IMR-90 (cell line): ENCODE data around the gene PCK2. TPM values are rescaled to one million over a fixed set of nuclear protein-coding genes. Genes with fewer than 3 reads are reported as not detected.

Experiments used
- ATAC-seq: fragments of 200-7000 bp; cut with Tn5 transposase; 2 replicates; pipeline ENCODE4 v1.9.1; 2020; ENCODE audit warnings: low read depth, mild to moderate bottlenecking, moderate library complexity
- BruUV-seq: library from RNA; stranded (reverse); fragments of 400-500 nt; replicated peaks from 2 replicates; lab custom pipeline; 2021; lab: Mats Ljungman, UMichigan
- CTCF ChIA-PET: fragments of 300-600 bp; formaldehyde crosslinking; extraction: SDS; loops from one replicate; lab custom pipeline; 2021; ENCODE audit warnings: antibody characterized with exemption; lab: Yijun Ruan, JAX
- POLR2A ChIA-PET: fragments of 300-600 bp; sonication (Branson Sonifier 250); formaldehyde crosslinking; loops from one replicate; lab custom pipeline; 2022; ENCODE audit warnings: antibody characterized with exemption; ENCODE audit not compliant: unreplicated experiment; lab: Charles Lee
- DNase-seq: peaks from one replicate; pipeline ENCODE4 v3.0.0; 2013
- H2AFZ ChIP-seq: replicated peaks from 2 replicates; pipeline ENCODE3; 2013; ENCODE audit warnings: low read length, mild to moderate bottlenecking; ENCODE audit not compliant: poor library complexity
- H2AK5ac ChIP-seq: 2 replicates; pipeline ENCODE4 v1.6.1; 2013; ENCODE audit warnings: low read depth, low read length, inconsistent platforms
- H2AK9ac ChIP-seq: replicated peaks from 2 replicates; pipeline ENCODE3; 2013; ENCODE audit warnings: mild to moderate bottlenecking, low read depth, low read length, moderate library complexity; ENCODE audit not compliant: poor library complexity
- H2BK120ac ChIP-seq: 2 replicates; pipeline ENCODE4 v1.6.1; 2013; ENCODE audit warnings: low read depth, low read length, inconsistent platforms
- H2BK15ac ChIP-seq: 3 replicates; pipeline ENCODE4 v1.6.1; 2013; ENCODE audit warnings: low read depth, low read length, inconsistent platforms
- H2BK20ac ChIP-seq: 2 replicates; pipeline ENCODE4 v1.6.1; 2013; ENCODE audit warnings: low read depth, mild to moderate bottlenecking, inconsistent platforms, low read length, moderate library complexity
- H2BK5ac ChIP-seq: 2 replicates; pipeline ENCODE4 v1.6.1; 2013; ENCODE audit warnings: mild to moderate bottlenecking, low read depth, low read length, inconsistent platforms; ENCODE audit not compliant: poor library complexity, severe bottlenecking
- H3K14ac ChIP-seq: replicated peaks from 2 replicates; pipeline ENCODE4 v1.6.1; 2013; ENCODE audit warnings: low read depth, low read length, inconsistent platforms
- H3K18ac ChIP-seq: 2 replicates; pipeline ENCODE4 v1.6.1; 2013; ENCODE audit warnings: low read depth, low read length, control low read depth
- H3K23ac ChIP-seq: 2 replicates; pipeline ENCODE4 v1.6.1; 2013; ENCODE audit warnings: low read depth, low read length, inconsistent platforms
- H3K27ac ChIP-seq: 2 replicates; pipeline ENCODE4 v1.5.1; 2013; ENCODE audit warnings: mild to moderate bottlenecking, control low read depth, low read length; ENCODE audit not compliant: insufficient read depth
- H3K27me3 ChIP-seq: 2 replicates; pipeline ENCODE4 v1.6.1; 2013; ENCODE audit warnings: low read length; ENCODE audit not compliant: control insufficient read depth, insufficient read depth
- H3K36me3 ChIP-seq: 2 replicates; pipeline ENCODE4 v1.6.1; 2013; ENCODE audit warnings: low read length, mixed read lengths; ENCODE audit not compliant: control insufficient read depth, insufficient read depth
- H3K4ac ChIP-seq: 2 replicates; pipeline ENCODE4 v1.6.1; 2013; ENCODE audit warnings: low read depth, low read length, inconsistent platforms
- H3K4me1 ChIP-seq: 2 replicates; pipeline ENCODE4 v1.6.1; 2013; ENCODE audit warnings: low read length, mixed read lengths; ENCODE audit not compliant: control insufficient read depth, insufficient read depth
- H3K4me2 ChIP-seq: 2 replicates; pipeline ENCODE4 v1.6.1; 2013; ENCODE audit warnings: low read depth, mild to moderate bottlenecking, control low read depth, low read length, moderate library complexity
- H3K4me3 ChIP-seq: 2 replicates; pipeline ENCODE4 v1.5.1; 2013; ENCODE audit warnings: low read depth, mild to moderate bottlenecking, control low read depth, low read length, moderate library complexity; ENCODE audit not compliant: insufficient read depth
- H3K56ac ChIP-seq: 2 replicates; pipeline ENCODE4 v1.6.1; 2013; ENCODE audit warnings: low read length, inconsistent platforms; ENCODE audit not compliant: insufficient read depth; ENCODE audit errors: extremely low read depth
- H3K79me1 ChIP-seq, 2 experiments: 2 replicates each; pipeline ENCODE4 v1.6.1; 2013; ENCODE audit warnings: low read length in 2 of 2, inconsistent platforms in 1 of 2, low read depth in 1 of 2
- H3K9ac ChIP-seq: 2 replicates; pipeline ENCODE4 v1.6.1; 2013; ENCODE audit warnings: low read depth, low read length, control low read depth
- H3K9me1 ChIP-seq: 2 replicates; pipeline ENCODE4 v1.6.1; 2013; ENCODE audit warnings: low read length, inconsistent platforms; ENCODE audit not compliant: insufficient read depth
- H3K9me3 ChIP-seq: 2 replicates; pipeline ENCODE4 v1.6.1; 2013; ENCODE audit warnings: low read length; ENCODE audit not compliant: control insufficient read depth, insufficient read depth
- H4K20me1 ChIP-seq: 2 replicates; pipeline ENCODE4 v1.6.1; 2013; ENCODE audit warnings: low read length, inconsistent platforms; ENCODE audit not compliant: insufficient read depth
- H4K5ac ChIP-seq: 2 replicates; pipeline ENCODE4 v1.6.1; 2013; ENCODE audit warnings: mild to moderate bottlenecking, low read depth, low read length, control low read depth
- H4K8ac ChIP-seq, 2 experiments: 2 replicates each; pipeline ENCODE4 v1.6.1; 2013; ENCODE audit warnings: low read depth in 2 of 2, low read length in 2 of 2, control low read depth in 1 of 2, inconsistent platforms in 1 of 2
- H4K91ac ChIP-seq: 2 replicates; pipeline ENCODE4 v1.6.1; 2013; ENCODE audit warnings: low read depth, low read length, inconsistent platforms; ENCODE audit not compliant: insufficient read depth
- BHLHE40 ChIP-seq: fragments of 150-350 bp; IDR thresholded peaks from 2 replicates; pipeline ENCODE4 v1.6.1; 2016; ENCODE audit warnings: mild to moderate bottlenecking, low read depth, low read length
- CEBPB ChIP-seq: IDR thresholded peaks from 2 replicates; pipeline ENCODE4 v1.6.1; 2012; ENCODE audit warnings: low read depth, low read length, improper control_type of control experiment
- CHD1 ChIP-seq: IDR thresholded peaks from 2 replicates; pipeline ENCODE4 v1.6.1; 2012; ENCODE audit warnings: low read depth, low read length, improper control_type of control experiment
- FOS ChIP-seq: fragments of 150-350 bp; IDR thresholded peaks from 2 replicates; pipeline ENCODE4 v1.6.1; 2016; ENCODE audit warnings: low read depth, low read length
- MAZ ChIP-seq: IDR thresholded peaks from 2 replicates; pipeline ENCODE4 v1.6.1; 2012; ENCODE audit warnings: low read depth, mild to moderate bottlenecking, low read length, improper control_type of control experiment, moderate library complexity, borderline replicate concordance
- NFE2L2 ChIP-seq: fragments of 150-350 bp; IDR thresholded peaks from 2 replicates; pipeline ENCODE4 v1.6.1; 2016; ENCODE audit warnings: low read depth, mild to moderate bottlenecking, low read length
- RCOR1 ChIP-seq: IDR thresholded peaks from 2 replicates; pipeline ENCODE4 v1.6.1; 2012; ENCODE audit warnings: mild to moderate bottlenecking, low read length, improper control_type of control experiment; ENCODE audit not compliant: insufficient replicate concordance
- RFX5 ChIP-seq: IDR thresholded peaks from 2 replicates; pipeline ENCODE4 v1.8.0; 2012; ENCODE audit warnings: low read depth, mild to moderate bottlenecking, low read length, moderate library complexity
- WGBS, 2 experiments: methylation state at CpG; one replicate each; pipeline versions ENCODE4 v1.1.5 to v1.1.7; 2013; ENCODE audit warnings: missing lambda C conversion rate in 2 of 2; ENCODE audit not compliant: insufficient read length in 1 of 2; ENCODE audit errors: extremely low coverage in 2 of 2; 5-methylcytosine and 5-hydroxymethylcytosine counted together
- dilution Hi-C: fragments of 300-500 bp; cut with HindIII; formaldehyde crosslinking; loops from one replicate; pipeline ENCODE4 v1.14.3; 2018; ENCODE audit warnings: low sequenced_read_pairs; ENCODE audit not compliant: unreplicated experiment
- in situ Hi-C: fragments of 300-500 bp; cut with MboI; formaldehyde crosslinking; loops from 3 replicates; pipeline ENCODE4 v1.14.3; 2019; ENCODE audit warnings: low sequenced_read_pairs, inconsistent platforms, mixed read lengths
- intact Hi-C: fragments of 100-400 bp; cut with micrococcal nuclease; formaldehyde crosslinking; loops from 2 replicates; pipeline ENCODE4 v1.10.0; 2022
- polyA plus RNA-seq, 3 experiments: library from polyadenylated mRNA; depleted of rRNA; stranded (reverse); fragments of >200 nt; gene quantifications; 2 replicates each; pipeline ENCODE4 v1.2.3, GENCODE V29; 2012; ENCODE audit warnings: low replicate concordance in 1 of 3
- total RNA-seq: library from RNA; depleted of rRNA; stranded (reverse); fragments of >200 nt; gene quantifications from 2 replicates; pipeline ENCODE4 v1.2.3, GENCODE V29; 2012
- TF ChIP-seq, protein P1 (sequence below): fragments of 150-350 bp; IDR thresholded peaks from 2 replicates; pipeline ENCODE4 v1.6.1; 2017; ENCODE audit warnings: mild to moderate bottlenecking, antibody characterized with exemption, low read length, low read depth
- TF ChIP-seq, protein P2 (sequence below): conservative IDR thresholded peaks from 2 replicates; pipeline ENCODE4 v1.5.1; 2012; ENCODE audit warnings: mild to moderate bottlenecking, low read depth, low read length, improper control_type of control experiment

PCK2 gene
- total and polyA plus RNA-seq, 2 of the 4 experiments (the other 2 are of a cell fraction), result 13.4 to 29.4 TPM

DNA sequence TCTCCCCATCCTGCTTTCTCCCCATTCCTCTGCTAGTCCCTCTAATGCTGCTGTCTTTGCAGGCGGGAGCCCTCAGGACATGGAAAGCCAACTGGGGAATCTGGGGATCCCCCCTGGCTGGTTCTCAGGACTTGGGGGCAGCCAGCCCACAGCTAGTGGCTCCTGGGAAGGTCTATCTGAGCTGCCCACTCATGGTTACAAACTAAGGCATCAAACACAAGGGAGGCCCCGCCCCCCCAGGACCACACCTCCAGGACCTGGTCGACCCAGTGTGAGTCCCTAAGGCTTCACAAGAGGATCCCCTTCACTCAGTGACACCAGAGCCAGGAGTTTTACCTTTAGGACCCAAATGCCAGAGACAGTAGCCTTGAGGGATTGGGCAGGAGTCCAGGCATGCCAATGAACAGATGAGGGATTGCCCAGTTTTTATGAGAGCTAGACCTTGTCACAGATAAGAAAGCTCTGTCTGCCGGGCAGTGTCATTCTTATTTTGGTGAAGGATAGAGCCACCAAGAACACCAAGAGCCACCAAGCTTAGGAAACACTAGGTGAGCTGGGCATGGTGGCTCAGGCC lies 30.8 kb upstream of the PCK2 start:
- Histone ChIP-seq H4K5ac (no peak overlapping the region), H2BK20ac (no peak overlapping the region), H2AK5ac (no peak overlapping the region), H2BK15ac (no peak overlapping the region), H2BK5ac (no peak overlapping the region), H3K23ac (no peak overlapping the region), H3K4me2 (no peak overlapping the region), H3K9me1 (no peaks in the 10 kb centered on the region), H3K27me3 (peaks cover 37% of the 10 kb centered on the region; the same call in 1 of the 2 replicates), H3K9ac (no peak overlapping the region), H2AFZ (no peak overlapping the region), H4K8ac (no peak overlapping the region), H3K56ac (no peak overlapping the region), H3K4me3 (no peak overlapping the region), H4K20me1 (no peaks in the 10 kb centered on the region), H3K4me1 (no peaks in the 10 kb centered on the region), H3K36me3 (no peaks in the 10 kb centered on the region), H2AK9ac (no peak overlapping the region), H2BK120ac (no peak overlapping the region), H3K4ac (no peak overlapping the region), H3K27ac (no peak overlapping the region), H4K91ac (no peak overlapping the region), H3K9me3 (no peaks in the 10 kb centered on the region), H3K14ac (no peak overlapping the region), H3K18ac (no peak overlapping the region), H3K79me1 (no peaks in the 10 kb centered on the region)
- CTCF ChIA-PET, result no interaction called here
- POLR2A ChIA-PET, result no interaction called here
- in situ Hi-C loops (no loop called here), intact Hi-C loops (no loop called here), dilution Hi-C loops (no loop called here)
- no peak for DNase-seq
- no TSS peak for BruUV-seq
- no peak for ATAC-seq
- TF ChIP-seq RCOR1 (no peak), CHD1 (no peak), MAZ (no peak), FOS (no peak), BHLHE40 (no peak), RFX5 (no peak), CEBPB (no peak), NFE2L2 (no peak)
- TF ChIP-seq, protein P1, sequence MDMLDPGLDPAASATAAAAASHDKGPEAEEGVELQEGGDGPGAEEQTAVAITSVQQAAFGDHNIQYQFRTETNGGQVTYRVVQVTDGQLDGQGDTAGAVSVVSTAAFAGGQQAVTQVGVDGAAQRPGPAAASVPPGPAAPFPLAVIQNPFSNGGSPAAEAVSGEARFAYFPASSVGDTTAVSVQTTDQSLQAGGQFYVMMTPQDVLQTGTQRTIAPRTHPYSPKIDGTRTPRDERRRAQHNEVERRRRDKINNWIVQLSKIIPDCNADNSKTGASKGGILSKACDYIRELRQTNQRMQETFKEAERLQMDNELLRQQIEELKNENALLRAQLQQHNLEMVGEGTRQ, result no peak
- TF ChIP-seq, protein P2, sequence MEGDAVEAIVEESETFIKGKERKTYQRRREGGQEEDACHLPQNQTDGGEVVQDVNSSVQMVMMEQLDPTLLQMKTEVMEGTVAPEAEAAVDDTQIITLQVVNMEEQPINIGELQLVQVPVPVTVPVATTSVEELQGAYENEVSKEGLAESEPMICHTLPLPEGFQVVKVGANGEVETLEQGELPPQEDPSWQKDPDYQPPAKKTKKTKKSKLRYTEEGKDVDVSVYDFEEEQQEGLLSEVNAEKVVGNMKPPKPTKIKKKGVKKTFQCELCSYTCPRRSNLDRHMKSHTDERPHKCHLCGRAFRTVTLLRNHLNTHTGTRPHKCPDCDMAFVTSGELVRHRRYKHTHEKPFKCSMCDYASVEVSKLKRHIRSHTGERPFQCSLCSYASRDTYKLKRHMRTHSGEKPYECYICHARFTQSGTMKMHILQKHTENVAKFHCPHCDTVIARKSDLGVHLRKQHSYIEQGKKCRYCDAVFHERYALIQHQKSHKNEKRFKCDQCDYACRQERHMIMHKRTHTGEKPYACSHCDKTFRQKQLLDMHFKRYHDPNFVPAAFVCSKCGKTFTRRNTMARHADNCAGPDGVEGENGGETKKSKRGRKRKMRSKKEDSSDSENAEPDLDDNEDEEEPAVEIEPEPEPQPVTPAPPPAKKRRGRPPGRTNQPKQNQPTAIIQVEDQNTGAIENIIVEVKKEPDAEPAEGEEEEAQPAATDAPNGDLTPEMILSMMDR, result no peak
- no CpG with 5 or more reads among the region's 4 CpGs for WGBS, 2 experiments
